GF-D8 (cell line): ENCODE results near the gene KLHDC3.
"Not testable (repeated sequence)": the region's sequence is repeated elsewhere in the genome, so short reads cannot be mapped to it uniquely, and the experiment has no call there.

Source experiments
- DNase-seq: peaks from one replicate; lab custom pipeline; 2025; lab: John Stamatoyannopoulos, UW

The KLHDC3 gene

GRCh38 chr6:42988486-42989020 is 25.5 kb upstream of the KLHDC3 start:
- no peak for DNase-seq

- DNase-seq: no peak
Observed at GRCh38 chr6:42989923-42990322, 24.1 kb upstream of the KLHDC3 start.

GRCh38 chr6:42993445-42993844 is 20.6 kb upstream of the KLHDC3 start:
- no peak for DNase-seq

GRCh38 chr6:42996513-42996912 is 17.5 kb upstream of the KLHDC3 start:
- DNase-seq: no peak

- DNase-seq: not testable (repeated sequence)
Observed at GRCh38 chr6:42998205-42998604, 15.8 kb upstream of the KLHDC3 start.

- DNase-seq: no peak
Observed at GRCh38 chr6:43001843-43002242, 12.2 kb upstream of the KLHDC3 start.

GRCh38 chr6:43005844-43006243 is 8.2 kb upstream of the KLHDC3 start:
- DNase-seq: no peak

GRCh38 chr6:43006251-43006650 is 7.8 kb upstream of the KLHDC3 start:
- no peak for DNase-seq

GRCh38 chr6:43007126-43007525 is 6.9 kb upstream of the KLHDC3 start:
- no peak for DNase-seq

GRCh38 chr6:43009124-43009523 is 4.9 kb upstream of the KLHDC3 start:
- no peak for DNase-seq

GRCh38 chr6:43011207-43011606 is 2.8 kb upstream of the KLHDC3 start:
- DNase-seq: no peak

- no peak for DNase-seq
Observed at GRCh38 chr6:43012364-43012763, 1.7 kb upstream of the KLHDC3 start.

- DNase-seq: no peak
Observed at GRCh38 chr6:43013097-43013842, 779 bp upstream of the KLHDC3 start.

- no peak for DNase-seq
Observed at GRCh38 chr6:43014434-43014909, 423 bp downstream of the KLHDC3 start.

GRCh38 chr6:43016176-43016942 is 2.3 kb downstream of the KLHDC3 start:
- no peak for DNase-seq

- DNase-seq: no peak
Observed at GRCh38 chr6:43016943-43017334, 2.9 kb downstream of the KLHDC3 start.

GRCh38 chr6:43019152-43019551 is 5.1 kb downstream of the KLHDC3 start:
- no peak for DNase-seq

GRCh38 chr6:43020052-43020705 is 6.1 kb downstream of the KLHDC3 start:
- DNase-seq: no peak

GRCh38 chr6:43020847-43021246 is 6.8 kb downstream of the KLHDC3 start:
- no peak for DNase-seq

- DNase-seq: peak; percentile 21
Observed at GRCh38 chr6:43021270-43022047, 7.4 kb downstream of the KLHDC3 start, which contains the start of gene RRP36. Gene RRP36, plus strand, starts transcription at chr6:43021623. Its CDS starts 32 bp downstream, at chr6:43021655.

- no peak for DNase-seq
Observed at GRCh38 chr6:43024436-43024835, 10.4 kb downstream of the KLHDC3 start.

- DNase-seq: no peak
Observed at GRCh38 chr6:43026365-43026764, 12.3 kb downstream of the KLHDC3 start.
